GM12865 (cell line): ENCODE measurements around the gene CIDEC.
A peak's percentile ranks its signal among the peaks of the same experiment; 100 is the strongest.

Source experiments
- DNase-seq: peaks from one replicate; pipeline ENCODE4 v3.0.0; 2010; ENCODE audit warnings: low read depth
- H3K4me3 ChIP-seq: 2 replicates; pipeline ENCODE4 v1.5.1; 2011; ENCODE audit warnings: mild to moderate bottlenecking, low read depth, low read length, control low read depth
- TF ChIP-seq, protein P1 (sequence below): IDR thresholded peaks from 2 replicates; pipeline ENCODE4 v1.5.1; 2011; ENCODE audit warnings: low read length, control low read depth, low read depth, inconsistent platforms; ENCODE audit not compliant: insufficient read depth; ENCODE audit errors: missing control alignments

CIDEC gene

GRCh38 chr3:9915254-9916141, 35.4 kb upstream of the CIDEC start:
- DNase-seq = peak; percentile 46
- TF ChIP-seq, protein P1, sequence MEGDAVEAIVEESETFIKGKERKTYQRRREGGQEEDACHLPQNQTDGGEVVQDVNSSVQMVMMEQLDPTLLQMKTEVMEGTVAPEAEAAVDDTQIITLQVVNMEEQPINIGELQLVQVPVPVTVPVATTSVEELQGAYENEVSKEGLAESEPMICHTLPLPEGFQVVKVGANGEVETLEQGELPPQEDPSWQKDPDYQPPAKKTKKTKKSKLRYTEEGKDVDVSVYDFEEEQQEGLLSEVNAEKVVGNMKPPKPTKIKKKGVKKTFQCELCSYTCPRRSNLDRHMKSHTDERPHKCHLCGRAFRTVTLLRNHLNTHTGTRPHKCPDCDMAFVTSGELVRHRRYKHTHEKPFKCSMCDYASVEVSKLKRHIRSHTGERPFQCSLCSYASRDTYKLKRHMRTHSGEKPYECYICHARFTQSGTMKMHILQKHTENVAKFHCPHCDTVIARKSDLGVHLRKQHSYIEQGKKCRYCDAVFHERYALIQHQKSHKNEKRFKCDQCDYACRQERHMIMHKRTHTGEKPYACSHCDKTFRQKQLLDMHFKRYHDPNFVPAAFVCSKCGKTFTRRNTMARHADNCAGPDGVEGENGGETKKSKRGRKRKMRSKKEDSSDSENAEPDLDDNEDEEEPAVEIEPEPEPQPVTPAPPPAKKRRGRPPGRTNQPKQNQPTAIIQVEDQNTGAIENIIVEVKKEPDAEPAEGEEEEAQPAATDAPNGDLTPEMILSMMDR = no peak

DNA sequence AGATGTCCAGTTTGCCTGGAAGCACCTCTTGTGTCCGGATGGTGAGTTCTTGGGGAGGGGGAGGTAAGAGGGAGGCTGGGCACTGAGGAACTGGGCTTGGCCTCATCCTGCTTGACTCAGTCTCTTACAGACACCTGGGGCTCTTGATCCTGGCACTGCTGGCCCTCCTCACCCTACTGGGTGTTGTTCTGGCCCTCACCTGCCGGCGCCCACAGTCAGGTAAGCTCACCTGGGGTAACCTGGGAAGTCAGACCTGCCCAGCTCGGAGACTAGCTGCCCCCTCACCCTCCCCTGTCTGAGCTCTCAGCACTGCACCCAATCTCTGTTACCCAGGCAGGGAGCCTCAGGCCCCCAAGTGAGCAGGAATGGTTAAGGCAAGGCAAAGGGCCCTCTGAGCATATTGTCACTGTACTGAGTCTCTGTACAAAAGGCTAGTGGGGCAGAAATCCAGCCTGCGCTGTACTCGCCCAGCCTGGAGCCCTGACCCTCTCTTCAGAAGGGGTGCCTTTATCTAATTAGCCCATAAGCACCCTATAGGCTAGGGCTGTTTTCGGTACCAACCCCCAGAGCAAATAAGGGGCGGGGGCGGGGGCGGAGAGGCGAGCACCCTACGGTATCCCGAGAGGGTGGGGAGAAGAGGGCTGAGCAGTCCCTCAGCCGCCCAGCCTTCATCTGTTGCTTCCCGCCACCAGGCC, 34.7 kb upstream of the CIDEC start:
- TF ChIP-seq, protein P1 = no peak
- peak; percentile 38 for DNase-seq
- peak overlapping the region; percentile 39 for H3K4me3 ChIP-seq

More at GRCh38 chr3:9915254-9916141, 35.4 kb upstream of the CIDEC start:
- peak overlapping the region; percentile 39 for H3K4me3 ChIP-seq

DNA sequence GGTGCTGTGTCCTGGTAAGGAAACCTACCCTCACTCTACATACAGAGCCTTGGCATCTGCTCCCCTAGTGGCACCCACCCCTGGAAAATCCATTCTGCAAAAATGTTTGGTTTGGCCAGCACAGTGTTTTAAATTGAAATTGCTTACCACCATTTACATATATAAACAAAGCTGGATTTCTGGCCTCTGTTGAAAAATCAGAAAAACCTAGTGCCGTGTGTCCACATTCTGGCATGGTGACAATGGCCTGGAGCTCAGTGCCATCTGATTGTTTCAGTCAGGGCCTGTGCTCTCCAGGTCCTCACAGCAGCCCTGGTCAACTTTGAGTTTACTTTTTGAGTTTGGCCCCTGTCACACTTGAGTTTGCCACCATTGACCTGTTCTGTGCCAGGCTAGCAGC, 34.0 kb upstream of the CIDEC start:
- TF ChIP-seq, protein P1 = no peak
- no peak for DNase-seq
- no peak overlapping the region for H3K4me3 ChIP-seq

DNA sequence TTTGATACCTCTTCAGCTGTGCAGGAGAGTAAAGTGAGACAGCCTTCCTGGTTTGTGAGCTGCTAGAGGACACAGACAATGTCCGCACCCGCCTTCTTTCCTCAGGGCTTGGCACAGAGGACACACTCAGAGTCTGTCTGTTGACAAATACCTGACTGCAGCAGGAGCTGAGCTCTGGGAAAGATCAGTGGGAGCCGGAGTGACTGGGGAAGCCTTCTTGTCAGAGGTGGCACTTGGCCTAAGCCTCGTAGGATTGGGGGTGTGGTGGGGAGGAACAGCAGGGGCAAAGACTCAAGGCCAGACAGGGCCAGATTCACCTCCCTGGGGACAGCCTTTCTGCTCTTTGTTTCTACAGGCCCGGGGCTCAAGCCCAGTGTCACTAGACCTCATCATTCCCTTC, 33.5 kb upstream of the CIDEC start:
- DNase-seq = no peak
- H3K4me3 ChIP-seq = no peak overlapping the region
- TF ChIP-seq, protein P1 = no peak

GRCh38 chr3:9912294-9912935, 32.4 kb upstream of the CIDEC start:
- DNase-seq = no peak
- no peak overlapping the region for H3K4me3 ChIP-seq
- TF ChIP-seq, protein P1 = no peak

GRCh38 chr3:9911863-9912262, 31.8 kb upstream of the CIDEC start:
- no peak overlapping the region for H3K4me3 ChIP-seq
- TF ChIP-seq, protein P1 = no peak
- no peak for DNase-seq
